HCT116 (cell line): ENCODE results near the gene FH.

Experiments
- CEBPB ChIP-seq: IDR thresholded peaks from 2 replicates; pipeline ENCODE4 v1.6.1; 2012; ENCODE audit warnings: low read depth
- ELF1 ChIP-seq: IDR thresholded peaks from 2 replicates; pipeline ENCODE4 v1.6.1; 2012; ENCODE audit warnings: low read depth, borderline replicate concordance
- POLR2A ChIP-seq: IDR thresholded peaks from 2 replicates; pipeline ENCODE4 v1.7.0; 2011; ENCODE audit warnings: borderline replicate concordance; ENCODE audit not compliant: insufficient read depth, insufficient read length; ENCODE audit errors: extremely low read depth
- SIN3A ChIP-seq: IDR thresholded peaks from 2 replicates; pipeline ENCODE4 v1.6.1; 2012; ENCODE audit warnings: low read depth
- TF ChIP-seq, protein P1 (sequence below): IDR thresholded peaks from 2 replicates; pipeline ENCODE4 v1.6.1; 2012
- TF ChIP-seq, protein P2 (sequence below), 3 experiments: fragments of 200-600 bp in 1 of 3; sonication (generic) in 1 of 3; IDR thresholded peaks in 2 of 3; conservative IDR thresholded peaks in 1 of 3; 2 replicates each; pipeline ENCODE4 v1.5.1; 2012 to 2017; ENCODE audit warnings: low read depth in 2 of 3, low read length in 2 of 3, antibody characterized with exemption in 1 of 3, borderline replicate concordance in 1 of 3, control low read depth in 1 of 3, mild to moderate bottlenecking in 1 of 3, mixed read lengths in 1 of 3, mixed run types in 1 of 3, moderate library complexity in 1 of 3; ENCODE audit not compliant: insufficient read depth in 1 of 3

DNA sequence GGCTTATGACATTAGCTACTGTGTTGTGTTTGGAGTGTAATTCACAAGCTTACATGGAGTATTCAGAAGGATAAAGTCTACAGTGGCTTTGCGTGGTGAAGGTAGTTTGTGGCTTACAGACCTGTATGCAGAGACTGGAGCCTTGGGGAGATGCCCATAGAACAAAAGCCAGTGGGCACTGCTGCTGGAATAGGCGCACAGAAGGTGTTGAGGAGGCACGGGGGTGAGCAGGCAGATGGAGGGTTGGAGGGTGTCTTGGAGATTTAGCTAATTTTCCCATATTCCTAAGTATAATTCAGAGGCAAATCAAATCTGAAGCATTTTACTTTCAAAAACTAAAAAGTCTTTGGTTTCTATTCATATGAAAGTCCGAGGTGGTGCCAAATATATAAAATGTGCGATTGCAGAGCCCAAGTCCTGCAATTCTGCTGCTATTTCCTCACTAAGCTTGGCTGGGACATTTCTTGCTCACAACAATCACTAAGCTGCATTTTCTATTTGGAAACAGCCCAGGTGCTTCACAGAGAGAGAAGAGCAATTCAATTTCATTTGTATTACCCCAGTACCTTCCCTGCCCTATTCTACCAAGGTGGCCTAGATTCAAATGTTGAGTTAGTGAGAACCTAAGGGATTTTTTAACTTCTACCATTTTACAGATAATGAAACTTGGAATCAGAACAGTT is 48.5 kb downstream of the FH start:
- no peak for TF ChIP-seq POLR2A
- TF ChIP-seq, protein P1, sequence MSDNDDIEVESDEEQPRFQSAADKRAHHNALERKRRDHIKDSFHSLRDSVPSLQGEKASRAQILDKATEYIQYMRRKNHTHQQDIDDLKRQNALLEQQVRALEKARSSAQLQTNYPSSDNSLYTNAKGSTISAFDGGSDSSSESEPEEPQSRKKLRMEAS, result no peak
- TF ChIP-seq, protein P2, sequence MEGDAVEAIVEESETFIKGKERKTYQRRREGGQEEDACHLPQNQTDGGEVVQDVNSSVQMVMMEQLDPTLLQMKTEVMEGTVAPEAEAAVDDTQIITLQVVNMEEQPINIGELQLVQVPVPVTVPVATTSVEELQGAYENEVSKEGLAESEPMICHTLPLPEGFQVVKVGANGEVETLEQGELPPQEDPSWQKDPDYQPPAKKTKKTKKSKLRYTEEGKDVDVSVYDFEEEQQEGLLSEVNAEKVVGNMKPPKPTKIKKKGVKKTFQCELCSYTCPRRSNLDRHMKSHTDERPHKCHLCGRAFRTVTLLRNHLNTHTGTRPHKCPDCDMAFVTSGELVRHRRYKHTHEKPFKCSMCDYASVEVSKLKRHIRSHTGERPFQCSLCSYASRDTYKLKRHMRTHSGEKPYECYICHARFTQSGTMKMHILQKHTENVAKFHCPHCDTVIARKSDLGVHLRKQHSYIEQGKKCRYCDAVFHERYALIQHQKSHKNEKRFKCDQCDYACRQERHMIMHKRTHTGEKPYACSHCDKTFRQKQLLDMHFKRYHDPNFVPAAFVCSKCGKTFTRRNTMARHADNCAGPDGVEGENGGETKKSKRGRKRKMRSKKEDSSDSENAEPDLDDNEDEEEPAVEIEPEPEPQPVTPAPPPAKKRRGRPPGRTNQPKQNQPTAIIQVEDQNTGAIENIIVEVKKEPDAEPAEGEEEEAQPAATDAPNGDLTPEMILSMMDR (IDR thresholded peaks at IDR 0.05 in 2 of 3, conservative IDR thresholded peaks at IDR 0.05 in 1 of 3; ENCODE audit: borderline replicate concordance in 1 of 3, insufficient read depth in 1 of 3, low read depth in 2 of 3, low read length in 2 of 3), result no peak
- TF ChIP-seq SIN3A, result no peak
- TF ChIP-seq CEBPB, result no peak
- no peak for TF ChIP-seq ELF1
